SIG-M5 treated with dmso at 0.1 percent for 504 hours (cell line): ENCODE measurements around the gene NPVF.

Experiments used
- DNase-seq: peaks from one replicate; lab custom pipeline; 2025; ENCODE audit not compliant: unreplicated experiment; lab: John Stamatoyannopoulos, UW

Gene NPVF

DNA sequence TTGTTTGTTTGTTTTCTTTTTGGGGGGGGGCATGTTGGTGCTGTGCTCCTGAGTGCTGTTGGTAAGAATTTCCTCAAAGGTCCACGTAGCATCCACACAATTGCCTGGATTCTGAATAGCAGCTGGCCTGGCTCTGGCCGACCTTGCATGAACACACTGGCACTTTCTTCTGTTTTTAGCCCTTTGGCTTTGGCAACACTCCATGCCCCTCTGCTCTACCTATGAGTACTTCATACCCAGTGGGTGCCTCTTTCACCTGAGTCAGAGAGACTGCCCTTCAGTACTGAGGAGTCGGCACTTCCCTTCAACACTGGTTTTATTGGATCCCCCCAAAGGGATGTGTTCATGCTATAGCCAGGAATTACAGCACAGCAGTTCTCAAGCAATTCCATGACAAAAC, 7.2 kb upstream of the NPVF start:
- no peak for DNase-seq

DNA sequence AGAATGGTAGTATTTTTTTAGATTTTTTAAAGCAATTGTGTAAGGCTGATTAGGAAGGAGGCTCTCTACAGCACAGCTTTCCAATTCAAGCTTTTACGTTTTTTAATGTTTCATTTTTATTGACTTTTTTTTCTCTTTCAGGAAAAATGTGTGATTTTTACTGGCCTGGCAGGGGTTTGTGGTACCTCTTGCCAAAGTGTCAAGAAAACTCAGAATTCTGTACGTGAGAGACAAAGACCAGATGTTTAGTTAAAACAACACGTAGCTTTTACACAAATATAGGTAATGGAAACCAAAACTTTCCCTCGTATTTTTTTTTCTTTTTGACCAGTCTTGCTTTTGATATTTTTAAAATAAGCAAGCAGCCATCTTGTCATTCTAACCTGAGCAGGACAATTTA, 6.0 kb upstream of the NPVF start:
- DNase-seq = no peak

GRCh38 chr7:25223206-25223605, 5.1 kb downstream of the NPVF start:
- DNase-seq = no peak

- DNase-seq = no peak
Observed at GRCh38 chr7:25222666-25223065, 5.6 kb downstream of the NPVF start.

DNA sequence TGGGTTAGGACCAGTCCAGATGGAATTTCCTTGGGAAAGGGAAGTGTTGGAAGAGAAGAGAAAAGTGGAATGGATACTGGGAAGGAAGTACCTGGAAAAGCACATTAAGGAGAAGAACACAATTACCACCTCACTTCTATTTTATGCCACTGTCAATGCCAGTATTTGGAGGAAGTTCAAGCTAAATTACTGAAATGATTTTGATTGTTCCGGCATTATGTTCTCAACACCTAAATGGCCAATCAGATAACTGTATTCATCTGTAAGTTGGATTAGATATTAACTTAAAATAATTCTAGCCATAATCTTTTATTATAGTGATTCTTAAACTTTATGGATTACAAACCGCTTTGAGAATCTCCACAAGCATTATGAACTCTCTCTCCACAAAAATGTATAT, 7.3 kb downstream of the NPVF start:
- DNase-seq = no peak

GRCh38 chr7:25218191-25218590, 10.1 kb downstream of the NPVF start:
- DNase-seq = no peak

DNA sequence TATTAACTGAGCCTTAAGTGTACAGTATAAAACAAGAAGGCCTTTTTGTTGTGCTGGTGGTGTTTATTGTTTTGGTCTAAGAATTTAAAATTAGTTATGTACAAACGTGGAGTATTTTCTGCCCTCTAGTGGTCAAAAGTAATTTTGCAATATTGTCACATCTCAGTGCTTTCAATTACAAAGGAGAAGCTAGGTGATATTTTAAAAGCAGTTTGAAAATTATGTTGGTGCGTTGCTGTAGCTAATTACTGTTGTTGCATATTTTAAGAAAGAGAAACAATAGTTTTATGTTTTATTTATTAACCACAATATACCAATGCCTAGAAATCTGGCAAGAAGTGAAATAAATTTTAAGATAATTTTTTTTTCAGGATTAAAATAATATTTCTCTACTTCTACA, 11.4 kb downstream of the NPVF start:
- peak; percentile 51 for DNase-seq

DNA sequence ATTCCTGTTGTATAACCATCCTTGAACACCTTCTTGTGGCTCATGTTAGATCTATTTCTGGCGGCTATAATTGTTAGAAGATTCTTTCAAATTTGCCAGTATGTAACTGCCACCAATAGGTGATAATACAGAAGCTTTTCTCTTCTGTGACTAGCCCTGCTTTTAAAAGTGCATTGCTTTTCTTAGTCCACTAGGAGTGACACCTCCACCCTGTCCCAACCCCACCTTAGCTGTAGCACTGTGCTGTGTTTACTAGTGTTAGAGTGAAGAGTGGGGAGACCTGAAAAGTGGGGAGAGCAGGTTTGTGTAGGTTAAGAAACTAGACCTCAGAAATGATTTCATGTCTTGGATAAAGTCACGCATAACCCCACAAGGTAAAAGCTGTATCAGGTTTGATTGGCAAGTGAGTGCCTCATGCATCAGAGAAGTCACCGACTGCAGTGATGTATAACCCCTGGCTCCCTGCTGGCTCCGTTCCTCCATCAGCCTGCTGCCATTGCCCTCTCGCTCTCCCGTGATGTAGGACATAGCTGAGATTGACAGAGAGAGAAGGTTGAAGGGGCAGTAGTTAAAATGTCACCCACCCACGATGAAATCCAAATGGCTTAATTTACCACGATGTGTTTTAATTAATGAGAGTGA, 12.5 kb downstream of the NPVF start:
- no peak for DNase-seq

GRCh38 chr7:25208525-25209221, 19.6 kb downstream of the NPVF start:
- no peak for DNase-seq

GRCh38 chr7:25207887-25208286, 20.4 kb downstream of the NPVF start:
- no peak for DNase-seq

- no peak for DNase-seq
Observed at GRCh38 chr7:25206765-25207164, 21.5 kb downstream of the NPVF start.

- no peak for DNase-seq
Observed at GRCh38 chr7:25196132-25196896, 32.0 kb downstream of the NPVF start.

DNA sequence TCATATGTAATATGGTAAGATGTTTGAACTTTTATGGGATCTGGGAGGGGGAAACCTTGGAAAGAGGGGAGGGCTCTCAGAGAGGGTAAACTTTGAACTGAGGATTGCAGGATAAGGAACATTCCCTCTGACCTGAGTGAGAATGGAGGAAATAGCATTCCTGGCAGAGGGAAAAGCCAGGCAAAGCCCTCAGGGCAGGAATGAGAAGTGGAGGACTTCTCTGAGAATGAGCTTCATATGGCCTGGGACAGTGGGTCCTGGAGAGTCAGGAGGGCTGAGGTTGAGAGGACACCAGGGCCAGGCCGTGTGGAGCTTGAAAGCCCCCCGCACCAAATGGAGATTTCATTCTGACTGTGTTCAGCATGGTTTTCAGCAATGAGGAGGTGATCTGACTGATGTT, 34.2 kb downstream of the NPVF start:
- no peak for DNase-seq

GRCh38 chr7:25192043-25192442, 36.2 kb downstream of the NPVF start:
- no peak for DNase-seq

DNA sequence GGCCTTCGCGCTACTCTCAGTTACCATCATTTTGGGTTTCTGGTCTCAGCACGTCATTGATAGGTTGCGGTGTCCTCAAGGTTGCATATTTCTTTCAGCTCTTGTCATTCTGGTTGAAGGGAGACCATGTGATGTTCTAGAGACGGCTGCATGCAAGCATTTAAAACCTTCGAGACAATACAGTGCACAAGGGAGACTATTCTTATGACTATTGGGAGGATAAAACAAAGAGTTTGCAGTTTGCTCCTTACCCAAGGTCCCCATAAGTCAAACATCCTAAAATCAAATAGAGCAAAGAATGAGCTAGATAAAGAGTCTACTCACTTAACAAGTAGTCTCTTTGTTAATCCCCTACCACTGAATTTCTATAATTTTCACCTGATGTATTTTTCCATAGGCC, 39.1 kb downstream of the NPVF start:
- DNase-seq = no peak

DNA sequence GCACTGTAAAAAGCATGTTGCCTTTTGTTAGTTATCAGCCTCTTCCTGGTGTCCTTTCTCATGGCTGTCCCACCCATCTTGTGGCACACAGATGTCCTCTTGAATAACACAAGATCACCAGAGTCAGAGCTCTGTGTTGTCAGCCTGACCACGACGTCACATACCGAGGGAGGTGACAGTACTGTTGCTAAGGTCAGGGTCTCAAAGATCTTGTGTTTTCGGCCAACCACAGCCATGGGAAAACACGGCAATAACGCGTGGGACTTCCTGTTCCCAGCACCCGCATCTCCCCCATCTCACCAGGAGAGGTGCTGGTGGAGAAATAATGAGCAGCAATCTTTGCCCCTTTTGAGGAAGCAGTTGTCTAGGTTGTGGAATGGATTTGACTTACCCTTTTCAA, 40.4 kb downstream of the NPVF start:
- peak; percentile 5 for DNase-seq

DNA sequence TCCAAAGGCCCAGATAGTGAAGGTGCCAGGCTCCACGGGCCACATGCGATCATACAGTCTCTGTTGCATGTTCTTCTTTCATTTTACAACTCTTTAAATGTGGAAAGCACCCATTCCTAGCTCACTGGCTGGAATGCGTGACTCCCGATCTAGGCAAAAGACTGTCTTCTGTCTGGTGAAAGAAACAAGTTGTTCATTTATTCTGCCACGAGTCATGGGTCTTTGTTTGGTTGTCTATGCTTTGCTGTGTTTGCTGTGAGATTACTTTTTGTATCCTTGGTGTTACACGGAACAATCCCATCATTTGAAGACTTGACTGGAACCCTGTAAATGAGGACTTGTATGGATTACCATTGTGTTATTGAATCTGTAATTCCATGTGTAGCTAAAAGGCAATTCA, 41.9 kb downstream of the NPVF start:
- no peak for DNase-seq

- DNase-seq = no peak
Observed at GRCh38 chr7:25181532-25181931, 46.8 kb downstream of the NPVF start.

GRCh38 chr7:25180946-25181345, 47.3 kb downstream of the NPVF start:
- DNase-seq = no peak

GRCh38 chr7:25180592-25180923, 47.7 kb downstream of the NPVF start:
- no peak for DNase-seq

DNA sequence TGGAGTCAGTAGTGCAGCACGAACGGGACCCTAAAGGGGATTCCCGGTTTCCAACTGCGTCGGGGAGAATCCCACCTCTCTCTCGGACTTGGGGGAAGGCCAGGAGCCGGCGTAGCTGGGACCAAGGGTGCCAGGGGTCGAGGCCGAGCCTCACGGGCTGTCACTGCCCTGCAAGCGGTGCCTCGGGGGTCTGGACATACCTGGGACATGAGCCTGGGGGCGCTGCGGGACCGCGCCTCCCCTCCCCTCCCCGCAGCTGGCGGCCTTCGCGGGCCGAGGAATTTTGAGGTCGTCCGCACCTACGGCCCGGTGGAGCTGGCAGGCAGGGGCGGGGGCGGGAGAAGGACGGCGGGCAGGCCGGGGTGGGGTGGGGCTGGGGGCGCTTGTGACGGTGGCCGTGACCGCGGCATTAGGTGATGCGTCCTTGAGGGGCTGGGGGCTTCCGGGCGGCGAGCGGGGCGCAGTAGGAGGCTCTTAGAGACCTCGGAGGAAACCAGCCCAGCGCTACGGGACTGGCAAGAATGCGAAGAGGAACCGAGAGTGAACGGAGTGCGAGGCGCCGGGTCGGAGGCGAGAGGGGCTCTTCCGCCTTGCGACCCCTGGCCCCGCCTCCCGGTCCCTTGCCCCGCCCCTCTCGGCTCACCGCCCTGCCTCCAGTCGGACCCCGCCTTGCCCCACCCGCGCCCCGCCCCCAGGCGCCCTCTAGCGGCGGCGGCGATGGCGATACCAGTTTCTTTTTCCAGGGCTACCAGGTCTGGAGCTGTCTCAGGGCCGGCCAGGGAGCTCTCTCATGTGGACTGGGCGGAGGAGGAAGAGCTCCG, 48.3 kb downstream of the NPVF start:
- peak; percentile 88 for DNase-seq

DNA sequence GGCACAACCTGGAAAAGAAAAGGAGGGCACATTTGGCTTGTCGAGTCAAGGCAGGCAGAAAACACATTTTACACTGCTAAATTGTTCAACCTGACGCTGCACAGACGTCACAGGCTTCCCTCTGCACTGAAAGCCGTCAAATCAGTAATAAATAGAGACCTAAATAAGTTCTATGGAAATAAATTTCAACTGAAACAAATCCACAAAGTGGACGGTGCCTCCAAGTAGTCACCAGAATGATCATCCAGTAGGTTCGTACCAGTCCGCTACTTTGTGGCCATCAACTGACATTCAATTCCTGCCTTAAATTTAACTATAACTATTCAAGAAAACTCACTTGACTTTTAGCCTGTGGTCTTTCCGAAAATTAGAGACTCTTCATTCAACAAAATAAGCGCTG, 49.0 kb downstream of the NPVF start:
- DNase-seq = no peak
